Glomerular endothelial cell (primary cell): ENCODE data around the gene KCNAB1. TPM values are rescaled to one million over a fixed set of nuclear protein-coding genes. Genes with fewer than 3 reads are reported as not detected.

Experiments used
- DNase-seq: peaks from one replicate; pipeline ENCODE4 v3.0.0-alpha.2; 2011; ENCODE audit warnings: low read depth, low spot score; ENCODE audit errors: extremely low read depth
- total RNA-seq: library from RNA; depleted of rRNA; stranded (reverse); fragments of >200 nt; gene quantifications from 2 replicates; pipeline ENCODE4 v1.2.3, GENCODE V29; 2015

KCNAB1 gene
- total RNA-seq, 1 donor from 2014 or later, result 0.70 TPM

- DNase-seq, result no peak
Observed at GRCh38 chr3:156390846-156391245, 270.5 kb downstream of the KCNAB1 start.

GRCh38 chr3:156395961-156396710, 275.8 kb downstream of the KCNAB1 start:
- no peak for DNase-seq

- no peak for DNase-seq
Observed at GRCh38 chr3:156396851-156397250, 276.5 kb downstream of the KCNAB1 start.

- no peak for DNase-seq
Observed at GRCh38 chr3:156397534-156397933, 277.2 kb downstream of the KCNAB1 start.

- no peak for DNase-seq
Observed at GRCh38 chr3:156400062-156400461, 279.7 kb downstream of the KCNAB1 start.

GRCh38 chr3:156400735-156401134, 280.4 kb downstream of the KCNAB1 start:
- DNase-seq, result no peak

GRCh38 chr3:156404217-156404616, 283.8 kb downstream of the KCNAB1 start:
- no peak for DNase-seq

- DNase-seq, result no peak
Observed at GRCh38 chr3:156406393-156406792, 286.0 kb downstream of the KCNAB1 start.

- no peak for DNase-seq
Observed at GRCh38 chr3:156407617-156408225, 287.3 kb downstream of the KCNAB1 start.

- DNase-seq, result no peak
Observed at GRCh38 chr3:156409694-156410093, 289.3 kb downstream of the KCNAB1 start.

GRCh38 chr3:156412600-156412999, 292.2 kb downstream of the KCNAB1 start:
- DNase-seq, result no peak

- no peak for DNase-seq
Observed at GRCh38 chr3:156413293-156413892, 293.0 kb downstream of the KCNAB1 start.

- no peak for DNase-seq
Observed at GRCh38 chr3:156416846-156417558, 296.6 kb downstream of the KCNAB1 start.

- no peak for DNase-seq
Observed at GRCh38 chr3:156417559-156418132, 297.3 kb downstream of the KCNAB1 start.

- DNase-seq, result no peak
Observed at GRCh38 chr3:156418428-156418827, 298.1 kb downstream of the KCNAB1 start.

GRCh38 chr3:156421534-156421933, 301.2 kb downstream of the KCNAB1 start:
- no peak for DNase-seq

- no peak for DNase-seq
Observed at GRCh38 chr3:156424758-156425157, 304.4 kb downstream of the KCNAB1 start.

- DNase-seq, result no peak
Observed at GRCh38 chr3:156425651-156426050, 305.3 kb downstream of the KCNAB1 start.

- DNase-seq, result no peak
Observed at GRCh38 chr3:156429125-156429524, 308.7 kb downstream of the KCNAB1 start.

GRCh38 chr3:156431334-156432124, 311.2 kb downstream of the KCNAB1 start:
- no peak for DNase-seq
